IMR-90 (cell line): ENCODE results near the gene NLRC3. TPM values are rescaled to one million over a fixed set of nuclear protein-coding genes. Genes with fewer than 3 reads are reported as not detected.

Experiments used
- ATAC-seq: fragments of 200-7000 bp; cut with Tn5 transposase; 2 replicates; pipeline ENCODE4 v1.9.1; 2020; ENCODE audit warnings: low read depth, mild to moderate bottlenecking, moderate library complexity
- BruUV-seq: library from RNA; stranded (reverse); fragments of 400-500 nt; replicated peaks from 2 replicates; lab custom pipeline; 2021; lab: Mats Ljungman, UMichigan
- CTCF ChIA-PET: fragments of 300-600 bp; formaldehyde crosslinking; extraction: SDS; loops from one replicate; lab custom pipeline; 2021; ENCODE audit warnings: antibody characterized with exemption; lab: Yijun Ruan, JAX
- POLR2A ChIA-PET: fragments of 300-600 bp; sonication (Branson Sonifier 250); formaldehyde crosslinking; loops from one replicate; lab custom pipeline; 2022; ENCODE audit warnings: antibody characterized with exemption; ENCODE audit not compliant: unreplicated experiment; lab: Charles Lee
- DNase-seq: peaks from one replicate; pipeline ENCODE4 v3.0.0; 2013
- H2AFZ ChIP-seq: replicated peaks from 2 replicates; pipeline ENCODE3; 2013; ENCODE audit warnings: low read length, mild to moderate bottlenecking; ENCODE audit not compliant: poor library complexity
- H2AK5ac ChIP-seq: 2 replicates; pipeline ENCODE4 v1.6.1; 2013; ENCODE audit warnings: low read depth, low read length, inconsistent platforms
- H2AK9ac ChIP-seq: replicated peaks from 2 replicates; pipeline ENCODE3; 2013; ENCODE audit warnings: mild to moderate bottlenecking, low read depth, low read length, moderate library complexity; ENCODE audit not compliant: poor library complexity
- H2BK120ac ChIP-seq: 2 replicates; pipeline ENCODE4 v1.6.1; 2013; ENCODE audit warnings: low read depth, low read length, inconsistent platforms
- H2BK15ac ChIP-seq: 3 replicates; pipeline ENCODE4 v1.6.1; 2013; ENCODE audit warnings: low read depth, low read length, inconsistent platforms
- H2BK20ac ChIP-seq: 2 replicates; pipeline ENCODE4 v1.6.1; 2013; ENCODE audit warnings: low read depth, mild to moderate bottlenecking, inconsistent platforms, low read length, moderate library complexity
- H2BK5ac ChIP-seq: 2 replicates; pipeline ENCODE4 v1.6.1; 2013; ENCODE audit warnings: mild to moderate bottlenecking, low read depth, low read length, inconsistent platforms; ENCODE audit not compliant: poor library complexity, severe bottlenecking
- H3K14ac ChIP-seq: replicated peaks from 2 replicates; pipeline ENCODE4 v1.6.1; 2013; ENCODE audit warnings: low read depth, low read length, inconsistent platforms
- H3K18ac ChIP-seq: 2 replicates; pipeline ENCODE4 v1.6.1; 2013; ENCODE audit warnings: low read depth, low read length, control low read depth
- H3K23ac ChIP-seq: 2 replicates; pipeline ENCODE4 v1.6.1; 2013; ENCODE audit warnings: low read depth, low read length, inconsistent platforms
- H3K27ac ChIP-seq: 2 replicates; pipeline ENCODE4 v1.5.1; 2013; ENCODE audit warnings: mild to moderate bottlenecking, control low read depth, low read length; ENCODE audit not compliant: insufficient read depth
- H3K27me3 ChIP-seq: 2 replicates; pipeline ENCODE4 v1.6.1; 2013; ENCODE audit warnings: low read length; ENCODE audit not compliant: control insufficient read depth, insufficient read depth
- H3K36me3 ChIP-seq: 2 replicates; pipeline ENCODE4 v1.6.1; 2013; ENCODE audit warnings: low read length, mixed read lengths; ENCODE audit not compliant: control insufficient read depth, insufficient read depth
- H3K4ac ChIP-seq: 2 replicates; pipeline ENCODE4 v1.6.1; 2013; ENCODE audit warnings: low read depth, low read length, inconsistent platforms
- H3K4me1 ChIP-seq: 2 replicates; pipeline ENCODE4 v1.6.1; 2013; ENCODE audit warnings: low read length, mixed read lengths; ENCODE audit not compliant: control insufficient read depth, insufficient read depth
- H3K4me2 ChIP-seq: 2 replicates; pipeline ENCODE4 v1.6.1; 2013; ENCODE audit warnings: low read depth, mild to moderate bottlenecking, control low read depth, low read length, moderate library complexity
- H3K4me3 ChIP-seq: 2 replicates; pipeline ENCODE4 v1.5.1; 2013; ENCODE audit warnings: low read depth, mild to moderate bottlenecking, control low read depth, low read length, moderate library complexity; ENCODE audit not compliant: insufficient read depth
- H3K56ac ChIP-seq: 2 replicates; pipeline ENCODE4 v1.6.1; 2013; ENCODE audit warnings: low read length, inconsistent platforms; ENCODE audit not compliant: insufficient read depth; ENCODE audit errors: extremely low read depth
- H3K79me1 ChIP-seq, 2 experiments: 2 replicates each; pipeline ENCODE4 v1.6.1; 2013; ENCODE audit warnings: low read length in 2 of 2, inconsistent platforms in 1 of 2, low read depth in 1 of 2
- H3K9ac ChIP-seq: 2 replicates; pipeline ENCODE4 v1.6.1; 2013; ENCODE audit warnings: low read depth, low read length, control low read depth
- H3K9me1 ChIP-seq: 2 replicates; pipeline ENCODE4 v1.6.1; 2013; ENCODE audit warnings: low read length, inconsistent platforms; ENCODE audit not compliant: insufficient read depth
- H3K9me3 ChIP-seq: 2 replicates; pipeline ENCODE4 v1.6.1; 2013; ENCODE audit warnings: low read length; ENCODE audit not compliant: control insufficient read depth, insufficient read depth
- H4K20me1 ChIP-seq: 2 replicates; pipeline ENCODE4 v1.6.1; 2013; ENCODE audit warnings: low read length, inconsistent platforms; ENCODE audit not compliant: insufficient read depth
- H4K5ac ChIP-seq: 2 replicates; pipeline ENCODE4 v1.6.1; 2013; ENCODE audit warnings: mild to moderate bottlenecking, low read depth, low read length, control low read depth
- H4K8ac ChIP-seq, 2 experiments: 2 replicates each; pipeline ENCODE4 v1.6.1; 2013; ENCODE audit warnings: low read depth in 2 of 2, low read length in 2 of 2, control low read depth in 1 of 2, inconsistent platforms in 1 of 2
- H4K91ac ChIP-seq: 2 replicates; pipeline ENCODE4 v1.6.1; 2013; ENCODE audit warnings: low read depth, low read length, inconsistent platforms; ENCODE audit not compliant: insufficient read depth
- BHLHE40 ChIP-seq: fragments of 150-350 bp; IDR thresholded peaks from 2 replicates; pipeline ENCODE4 v1.6.1; 2016; ENCODE audit warnings: mild to moderate bottlenecking, low read depth, low read length
- CEBPB ChIP-seq: IDR thresholded peaks from 2 replicates; pipeline ENCODE4 v1.6.1; 2012; ENCODE audit warnings: low read depth, low read length, improper control_type of control experiment
- CHD1 ChIP-seq: IDR thresholded peaks from 2 replicates; pipeline ENCODE4 v1.6.1; 2012; ENCODE audit warnings: low read depth, low read length, improper control_type of control experiment
- FOS ChIP-seq: fragments of 150-350 bp; IDR thresholded peaks from 2 replicates; pipeline ENCODE4 v1.6.1; 2016; ENCODE audit warnings: low read depth, low read length
- MAFK ChIP-seq: IDR thresholded peaks from 2 replicates; pipeline ENCODE4 v1.6.1; 2012; ENCODE audit warnings: low read depth, low read length, improper control_type of control experiment
- MAZ ChIP-seq: IDR thresholded peaks from 2 replicates; pipeline ENCODE4 v1.6.1; 2012; ENCODE audit warnings: low read depth, mild to moderate bottlenecking, low read length, improper control_type of control experiment, moderate library complexity, borderline replicate concordance
- MXI1 ChIP-seq: IDR thresholded peaks from 2 replicates; pipeline ENCODE4 v1.6.1; 2012; ENCODE audit warnings: low read depth, mild to moderate bottlenecking, low read length, moderate library complexity, borderline replicate concordance
- NFE2L2 ChIP-seq: fragments of 150-350 bp; IDR thresholded peaks from 2 replicates; pipeline ENCODE4 v1.6.1; 2016; ENCODE audit warnings: low read depth, mild to moderate bottlenecking, low read length
- POLR2A ChIP-seq: IDR thresholded peaks from 2 replicates; pipeline ENCODE4 v1.6.1; 2012; ENCODE audit warnings: mild to moderate bottlenecking, low read depth, low read length
- RAD21 ChIP-seq: IDR thresholded peaks from 2 replicates; pipeline ENCODE4 v1.6.1; 2012; ENCODE audit warnings: low read length, improper control_type of control experiment
- RCOR1 ChIP-seq: IDR thresholded peaks from 2 replicates; pipeline ENCODE4 v1.6.1; 2012; ENCODE audit warnings: mild to moderate bottlenecking, low read length, improper control_type of control experiment; ENCODE audit not compliant: insufficient replicate concordance
- RFX5 ChIP-seq: IDR thresholded peaks from 2 replicates; pipeline ENCODE4 v1.8.0; 2012; ENCODE audit warnings: low read depth, mild to moderate bottlenecking, low read length, moderate library complexity
- SMC3 ChIP-seq: fragments of 150-350 bp; IDR thresholded peaks from 2 replicates; pipeline ENCODE4 v1.6.1; 2016; ENCODE audit warnings: low read depth, mild to moderate bottlenecking, antibody characterized with exemption, low read length, moderate library complexity
- WGBS, 2 experiments: methylation state at CpG; one replicate each; pipeline versions ENCODE4 v1.1.5 to v1.1.7; 2013; ENCODE audit warnings: missing lambda C conversion rate in 2 of 2; ENCODE audit not compliant: insufficient read length in 1 of 2; ENCODE audit errors: extremely low coverage in 2 of 2; 5-methylcytosine and 5-hydroxymethylcytosine counted together
- dilution Hi-C: fragments of 300-500 bp; cut with HindIII; formaldehyde crosslinking; loops from one replicate; pipeline ENCODE4 v1.14.3; 2018; ENCODE audit warnings: low sequenced_read_pairs; ENCODE audit not compliant: unreplicated experiment
- in situ Hi-C: fragments of 300-500 bp; cut with MboI; formaldehyde crosslinking; loops from 3 replicates; pipeline ENCODE4 v1.14.3; 2019; ENCODE audit warnings: low sequenced_read_pairs, inconsistent platforms, mixed read lengths
- intact Hi-C: fragments of 100-400 bp; cut with micrococcal nuclease; formaldehyde crosslinking; loops from 2 replicates; pipeline ENCODE4 v1.10.0; 2022
- polyA plus RNA-seq, 3 experiments: library from polyadenylated mRNA; depleted of rRNA; stranded (reverse); fragments of >200 nt; gene quantifications; 2 replicates each; pipeline ENCODE4 v1.2.3, GENCODE V29; 2012; ENCODE audit warnings: low replicate concordance in 1 of 3
- total RNA-seq: library from RNA; depleted of rRNA; stranded (reverse); fragments of >200 nt; gene quantifications from 2 replicates; pipeline ENCODE4 v1.2.3, GENCODE V29; 2012
- TF ChIP-seq, protein P1 (sequence below): fragments of 150-350 bp; IDR thresholded peaks from 2 replicates; pipeline ENCODE4 v1.6.1; 2016; ENCODE audit warnings: low read depth, mild to moderate bottlenecking, low read length, moderate library complexity, borderline replicate concordance
- TF ChIP-seq, protein P2 (sequence below): conservative IDR thresholded peaks from 2 replicates; pipeline ENCODE4 v1.5.1; 2012; ENCODE audit warnings: mild to moderate bottlenecking, low read depth, low read length, improper control_type of control experiment
- TF ChIP-seq, protein P3 (sequence below): fragments of 150-350 bp; IDR thresholded peaks from 2 replicates; pipeline ENCODE4 v1.6.1; 2017; ENCODE audit warnings: mild to moderate bottlenecking, antibody characterized with exemption, low read length, low read depth

NLRC3 gene
- total and polyA plus RNA-seq, 2 of the 4 experiments (the other 2 are of a cell fraction): not detected

DNA sequence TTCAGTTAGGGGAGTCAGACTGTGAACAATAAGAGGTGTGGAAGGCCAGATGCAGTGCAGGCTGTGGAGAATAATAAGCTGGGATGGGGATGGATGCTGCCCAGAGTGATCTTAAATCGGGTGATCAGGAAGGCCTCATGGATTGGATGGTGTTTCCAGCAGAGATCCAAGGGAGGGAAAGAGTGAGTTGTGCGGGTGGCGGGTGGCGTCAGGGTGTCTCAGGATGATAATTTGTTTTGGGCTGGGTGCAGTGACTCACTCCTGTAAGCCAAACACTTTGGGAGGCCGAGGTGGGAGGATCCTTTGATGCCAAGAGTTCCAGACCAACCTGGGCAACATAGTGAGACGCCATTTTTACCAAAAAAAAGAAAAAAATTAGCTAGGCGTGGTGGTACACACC lies 68.5 kb downstream of the NLRC3 start:
- intact Hi-C loops: loop anchor here (10.0 kb wide), 1 partner anchor 224 kb away; the partner anchor contains the start of gene ZNF263
- no peak for DNase-seq

More for the DNA sequence above, 68.5 kb downstream of the NLRC3 start:
- H4K8ac ChIP-seq: no peak overlapping the region
- ATAC-seq: no peak
- no TSS peak for BruUV-seq
- dilution Hi-C loops: no loop called here
- in situ Hi-C loops: no loop called here
- H4K20me1 ChIP-seq: peaks cover under 1% of the 10 kb centered on the region; the same call in 1 of the 2 replicates
- no peaks in the 10 kb centered on the region for H3K27me3 ChIP-seq
- H3K27ac ChIP-seq: no peak overlapping the region
- POLR2A ChIA-PET: no interaction called here
- H3K4me1 ChIP-seq: peaks cover under 1% of the 10 kb centered on the region
- no peak overlapping the region for H3K18ac ChIP-seq
- no peak overlapping the region for H3K56ac ChIP-seq
- H3K36me3 ChIP-seq: peaks cover 44% of the 10 kb centered on the region
- no peak overlapping the region for H3K23ac ChIP-seq
- no peak overlapping the region for H2AK5ac ChIP-seq
- no CpG with 5 or more reads among the region's 7 CpGs for WGBS, 2 experiments
- H3K4me3 ChIP-seq: no peak overlapping the region
- H2BK120ac ChIP-seq: no peak overlapping the region
- no peak overlapping the region for H3K9ac ChIP-seq
- H2AFZ ChIP-seq: no peak overlapping the region
- no peak overlapping the region for H2BK20ac ChIP-seq
- H3K79me1 ChIP-seq: peaks cover 0 to 5% of the 10 kb centered on the region in 2 experiments; a peak in 1 of 4 replicates
- CTCF ChIA-PET: no interaction called here
- H3K4me2 ChIP-seq: no peak overlapping the region
- TF ChIP-seq POLR2A (no peak), RCOR1 (no peak), MAFK (no peak), FOS (no peak), MXI1 (no peak), CHD1 (no peak), NFE2L2 (no peak), RAD21 (no peak), SMC3 (no peak), BHLHE40 (no peak), CEBPB (no peak), MAZ (no peak), RFX5 (no peak)
- TF ChIP-seq, protein P1, sequence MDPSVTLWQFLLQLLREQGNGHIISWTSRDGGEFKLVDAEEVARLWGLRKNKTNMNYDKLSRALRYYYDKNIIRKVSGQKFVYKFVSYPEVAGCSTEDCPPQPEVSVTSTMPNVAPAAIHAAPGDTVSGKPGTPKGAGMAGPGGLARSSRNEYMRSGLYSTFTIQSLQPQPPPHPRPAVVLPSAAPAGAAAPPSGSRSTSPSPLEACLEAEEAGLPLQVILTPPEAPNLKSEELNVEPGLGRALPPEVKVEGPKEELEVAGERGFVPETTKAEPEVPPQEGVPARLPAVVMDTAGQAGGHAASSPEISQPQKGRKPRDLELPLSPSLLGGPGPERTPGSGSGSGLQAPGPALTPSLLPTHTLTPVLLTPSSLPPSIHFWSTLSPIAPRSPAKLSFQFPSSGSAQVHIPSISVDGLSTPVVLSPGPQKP: no peak
- TF ChIP-seq, protein P2, sequence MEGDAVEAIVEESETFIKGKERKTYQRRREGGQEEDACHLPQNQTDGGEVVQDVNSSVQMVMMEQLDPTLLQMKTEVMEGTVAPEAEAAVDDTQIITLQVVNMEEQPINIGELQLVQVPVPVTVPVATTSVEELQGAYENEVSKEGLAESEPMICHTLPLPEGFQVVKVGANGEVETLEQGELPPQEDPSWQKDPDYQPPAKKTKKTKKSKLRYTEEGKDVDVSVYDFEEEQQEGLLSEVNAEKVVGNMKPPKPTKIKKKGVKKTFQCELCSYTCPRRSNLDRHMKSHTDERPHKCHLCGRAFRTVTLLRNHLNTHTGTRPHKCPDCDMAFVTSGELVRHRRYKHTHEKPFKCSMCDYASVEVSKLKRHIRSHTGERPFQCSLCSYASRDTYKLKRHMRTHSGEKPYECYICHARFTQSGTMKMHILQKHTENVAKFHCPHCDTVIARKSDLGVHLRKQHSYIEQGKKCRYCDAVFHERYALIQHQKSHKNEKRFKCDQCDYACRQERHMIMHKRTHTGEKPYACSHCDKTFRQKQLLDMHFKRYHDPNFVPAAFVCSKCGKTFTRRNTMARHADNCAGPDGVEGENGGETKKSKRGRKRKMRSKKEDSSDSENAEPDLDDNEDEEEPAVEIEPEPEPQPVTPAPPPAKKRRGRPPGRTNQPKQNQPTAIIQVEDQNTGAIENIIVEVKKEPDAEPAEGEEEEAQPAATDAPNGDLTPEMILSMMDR: no peak
- TF ChIP-seq, protein P3, sequence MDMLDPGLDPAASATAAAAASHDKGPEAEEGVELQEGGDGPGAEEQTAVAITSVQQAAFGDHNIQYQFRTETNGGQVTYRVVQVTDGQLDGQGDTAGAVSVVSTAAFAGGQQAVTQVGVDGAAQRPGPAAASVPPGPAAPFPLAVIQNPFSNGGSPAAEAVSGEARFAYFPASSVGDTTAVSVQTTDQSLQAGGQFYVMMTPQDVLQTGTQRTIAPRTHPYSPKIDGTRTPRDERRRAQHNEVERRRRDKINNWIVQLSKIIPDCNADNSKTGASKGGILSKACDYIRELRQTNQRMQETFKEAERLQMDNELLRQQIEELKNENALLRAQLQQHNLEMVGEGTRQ: no peak
- H3K4ac ChIP-seq: no peak overlapping the region
- H3K9me3 ChIP-seq: no peaks in the 10 kb centered on the region
- H3K14ac ChIP-seq: no peak overlapping the region
- no peak overlapping the region for H4K5ac ChIP-seq
- H2BK15ac ChIP-seq: no peak overlapping the region
- no peak overlapping the region for H4K91ac ChIP-seq
- H2AK9ac ChIP-seq: no peak overlapping the region
- no peak overlapping the region for H2BK5ac ChIP-seq
- peaks cover 3% of the 10 kb centered on the region for H3K9me1 ChIP-seq
